Adrenal gland (tissue), 5 donors: ENCODE results near the gene VPS35L.

ENCODE experiments used
- POLR2A ChIP-seq, 2 donors: fragments of 450-650 bp; IDR thresholded peaks; one replicate each; pipeline ENCODE4 v1.6.1; 2017; ENCODE audit warnings: antibody characterized with exemption in 2 of 2, mild to moderate bottlenecking in 2 of 2, moderate library complexity in 1 of 2
- TF ChIP-seq, protein P1 (sequence below), 6 experiments: fragments of 450-650 bp in 4 of 6; fragments of 200-600 bp in 2 of 6; sonication (generic) in 1 of 6; IDR thresholded peaks; 1 replicate in 5 of 6; 2 replicates in 1 of 6; pipeline versions ENCODE4 v1.5.1 to v1.8.0; 2016 to 2021; ENCODE audit warnings: antibody characterized with exemption in 6 of 6, mild to moderate bottlenecking in 2 of 6, moderate library complexity in 1 of 6
- donor health status: DM: no; HTN: no; CAD: no.

DNA sequence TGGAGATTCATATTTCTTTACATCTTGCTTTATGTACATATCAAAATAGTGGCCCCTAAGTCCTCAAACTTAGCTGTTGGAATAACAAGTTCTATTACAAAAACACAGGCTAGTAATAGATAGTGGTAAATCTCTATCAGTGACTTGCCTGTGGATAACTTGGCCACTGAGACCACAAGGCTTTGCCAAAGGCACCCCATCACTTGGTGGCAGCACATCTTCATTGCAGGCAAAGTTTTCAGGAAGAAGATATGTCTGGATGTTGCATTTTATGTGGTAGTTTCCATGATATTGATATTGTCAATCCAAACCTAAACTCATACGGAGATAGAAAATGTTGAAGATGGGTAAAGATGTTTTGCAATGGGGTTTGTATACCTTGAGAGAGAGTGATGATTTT lies 104.1 kb downstream of the VPS35L start:
- TF ChIP-seq, protein P1, sequence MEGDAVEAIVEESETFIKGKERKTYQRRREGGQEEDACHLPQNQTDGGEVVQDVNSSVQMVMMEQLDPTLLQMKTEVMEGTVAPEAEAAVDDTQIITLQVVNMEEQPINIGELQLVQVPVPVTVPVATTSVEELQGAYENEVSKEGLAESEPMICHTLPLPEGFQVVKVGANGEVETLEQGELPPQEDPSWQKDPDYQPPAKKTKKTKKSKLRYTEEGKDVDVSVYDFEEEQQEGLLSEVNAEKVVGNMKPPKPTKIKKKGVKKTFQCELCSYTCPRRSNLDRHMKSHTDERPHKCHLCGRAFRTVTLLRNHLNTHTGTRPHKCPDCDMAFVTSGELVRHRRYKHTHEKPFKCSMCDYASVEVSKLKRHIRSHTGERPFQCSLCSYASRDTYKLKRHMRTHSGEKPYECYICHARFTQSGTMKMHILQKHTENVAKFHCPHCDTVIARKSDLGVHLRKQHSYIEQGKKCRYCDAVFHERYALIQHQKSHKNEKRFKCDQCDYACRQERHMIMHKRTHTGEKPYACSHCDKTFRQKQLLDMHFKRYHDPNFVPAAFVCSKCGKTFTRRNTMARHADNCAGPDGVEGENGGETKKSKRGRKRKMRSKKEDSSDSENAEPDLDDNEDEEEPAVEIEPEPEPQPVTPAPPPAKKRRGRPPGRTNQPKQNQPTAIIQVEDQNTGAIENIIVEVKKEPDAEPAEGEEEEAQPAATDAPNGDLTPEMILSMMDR (IDR thresholded peaks at IDR 0.05), result no peak
- no peak for TF ChIP-seq POLR2A (IDR thresholded peaks at IDR 0.05)
